ENCODE measurements around the gene CACNA1G.

CACNA1G gene

DNA sequence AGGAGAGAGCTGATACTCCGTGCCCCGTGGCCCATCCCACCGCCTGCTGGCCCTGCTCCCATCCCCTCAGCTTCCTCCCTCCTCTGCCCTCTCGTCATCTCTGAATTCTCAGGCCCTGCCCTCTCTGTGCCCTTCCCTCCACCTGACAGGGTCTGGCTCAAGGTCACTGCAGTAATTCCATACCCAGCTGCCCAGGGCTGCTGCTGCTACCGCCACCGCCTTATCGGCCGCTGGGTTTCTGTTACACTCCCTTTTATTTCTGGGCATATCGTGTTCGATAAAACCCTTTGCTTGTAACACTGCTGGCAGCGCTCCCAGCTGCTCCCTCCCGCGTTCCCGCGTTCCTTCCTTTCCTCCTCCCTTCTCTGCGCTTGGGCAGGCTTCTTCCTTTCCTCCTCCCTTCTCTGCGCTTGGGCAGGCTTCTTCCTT is 26.8 kb upstream of the CACNA1G start:
- no peak for DNase-seq (ENCODE audit: low spot score)

DNA sequence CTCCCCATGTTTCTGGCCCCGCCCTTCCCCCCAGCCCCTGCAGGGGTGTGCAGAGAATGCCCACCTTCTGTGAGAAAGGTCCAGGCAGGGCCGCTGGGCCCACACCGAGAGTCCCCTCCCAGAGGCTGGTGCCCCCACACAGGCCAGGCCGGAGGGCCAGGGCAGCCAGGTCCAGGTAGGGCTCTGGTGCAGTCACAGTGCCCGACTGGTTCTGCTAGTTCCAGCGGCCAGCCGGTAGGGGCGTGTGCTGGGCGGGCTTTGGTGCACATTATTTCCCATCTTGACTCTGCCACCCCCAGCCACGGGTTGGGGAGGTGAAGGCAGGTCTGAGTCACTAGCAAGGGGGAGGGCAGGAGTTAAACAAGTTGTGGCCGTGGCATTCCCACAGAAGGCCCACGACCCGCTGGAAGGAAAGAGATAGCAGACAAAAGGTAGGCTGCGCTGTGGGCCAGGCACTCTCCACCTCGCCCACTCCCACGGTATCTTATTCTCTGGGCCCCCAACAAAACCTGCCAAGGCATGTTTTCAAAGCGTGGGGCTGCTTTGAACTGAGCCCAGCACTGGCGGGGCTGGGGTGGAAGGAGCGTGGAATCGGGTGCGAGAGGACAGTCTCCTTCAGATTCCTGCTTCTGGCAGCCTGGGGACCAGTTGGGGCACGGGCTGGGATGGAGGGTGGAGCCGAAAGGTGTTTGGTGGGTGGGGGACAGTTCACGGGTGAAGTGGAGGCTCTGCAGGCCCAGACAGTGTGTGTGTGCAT is 26.1 kb upstream of the CACNA1G start:
- DNase-seq (ENCODE audit: low spot score), result no peak

DNA sequence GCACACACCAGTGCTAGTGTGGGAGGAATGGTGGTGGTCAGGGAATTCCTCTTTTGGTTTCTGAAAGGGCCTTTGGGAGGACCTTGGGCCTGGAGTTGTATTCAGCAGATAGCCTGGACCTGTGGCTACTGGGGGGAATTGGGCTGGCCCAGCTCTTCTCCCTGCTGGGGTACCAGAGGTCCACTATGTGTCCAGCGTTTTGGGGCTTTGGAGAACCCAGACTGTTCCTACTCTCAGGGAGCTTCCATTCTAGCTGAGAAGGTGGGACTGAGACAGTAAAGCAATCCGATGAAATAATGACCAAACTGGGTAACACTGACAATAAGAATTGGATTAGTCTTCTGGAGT is 25.6 kb upstream of the CACNA1G start:
- no peak for DNase-seq (ENCODE audit: low spot score)

DNA sequence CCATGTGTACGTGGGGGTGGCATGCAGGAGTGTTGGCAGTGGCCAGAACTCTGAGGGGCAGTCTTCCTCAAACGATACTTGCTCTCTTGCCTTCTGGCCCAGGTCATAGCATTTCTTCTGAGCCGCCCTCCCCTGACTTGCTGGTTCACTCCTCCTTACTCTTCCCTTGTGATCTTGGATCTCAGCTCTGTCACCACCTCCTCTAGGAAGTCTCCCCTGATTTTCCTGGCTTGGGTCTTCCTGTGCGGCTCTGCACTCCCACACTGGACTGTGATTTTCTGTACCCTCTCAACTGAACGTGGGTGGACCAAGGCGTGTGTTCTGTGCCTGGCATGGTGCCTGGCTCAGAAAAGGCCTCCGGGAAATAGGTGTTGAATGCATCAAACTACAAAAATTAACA is 25.1 kb upstream of the CACNA1G start:
- no peak for DNase-seq (ENCODE audit: low spot score)

DNA sequence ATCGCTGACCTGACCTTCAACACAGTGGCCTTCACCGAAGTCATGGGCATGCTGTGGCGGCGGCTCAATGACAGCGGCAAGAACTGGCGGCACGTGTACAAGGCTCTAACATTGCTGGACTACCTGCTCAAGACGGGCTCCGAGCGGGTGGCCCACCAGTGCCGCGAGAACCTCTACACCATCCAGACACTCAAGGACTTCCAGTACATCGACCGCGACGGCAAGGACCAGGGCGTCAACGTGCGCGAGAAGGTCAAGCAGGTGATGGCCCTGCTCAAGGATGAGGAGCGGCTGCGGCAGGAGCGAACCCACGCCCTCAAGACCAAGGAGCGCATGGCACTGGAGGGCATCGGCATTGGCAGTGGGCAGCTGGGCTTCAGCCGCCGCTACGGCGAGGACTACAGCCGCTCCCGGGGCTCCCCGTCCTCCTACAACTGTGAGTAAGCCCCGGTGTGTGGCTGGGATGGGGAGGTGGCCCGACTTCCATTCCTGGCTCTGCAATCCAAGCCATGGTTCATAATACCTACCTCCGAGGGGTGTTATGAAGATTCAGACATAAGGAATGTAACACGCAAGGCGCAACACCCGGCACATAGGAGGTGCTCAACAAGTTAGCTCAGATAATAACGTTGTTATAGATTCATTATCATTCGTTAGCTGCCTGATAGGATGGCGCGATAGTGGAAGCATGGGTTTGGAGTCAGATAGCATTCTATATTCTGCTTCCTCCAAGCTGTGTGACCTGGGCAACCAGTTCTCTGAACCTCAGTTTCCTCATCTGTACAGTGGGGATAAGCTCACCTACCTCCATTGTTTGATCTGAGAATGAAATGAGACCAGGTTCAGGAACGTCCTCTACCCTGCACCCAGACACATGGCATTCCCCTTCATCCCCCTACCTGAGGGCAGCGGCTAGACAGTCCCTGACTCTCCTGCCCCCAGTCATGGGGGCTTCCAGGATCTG is 23.6 kb upstream of the CACNA1G start:
- no peak for DNase-seq (ENCODE audit: low spot score)

DNA sequence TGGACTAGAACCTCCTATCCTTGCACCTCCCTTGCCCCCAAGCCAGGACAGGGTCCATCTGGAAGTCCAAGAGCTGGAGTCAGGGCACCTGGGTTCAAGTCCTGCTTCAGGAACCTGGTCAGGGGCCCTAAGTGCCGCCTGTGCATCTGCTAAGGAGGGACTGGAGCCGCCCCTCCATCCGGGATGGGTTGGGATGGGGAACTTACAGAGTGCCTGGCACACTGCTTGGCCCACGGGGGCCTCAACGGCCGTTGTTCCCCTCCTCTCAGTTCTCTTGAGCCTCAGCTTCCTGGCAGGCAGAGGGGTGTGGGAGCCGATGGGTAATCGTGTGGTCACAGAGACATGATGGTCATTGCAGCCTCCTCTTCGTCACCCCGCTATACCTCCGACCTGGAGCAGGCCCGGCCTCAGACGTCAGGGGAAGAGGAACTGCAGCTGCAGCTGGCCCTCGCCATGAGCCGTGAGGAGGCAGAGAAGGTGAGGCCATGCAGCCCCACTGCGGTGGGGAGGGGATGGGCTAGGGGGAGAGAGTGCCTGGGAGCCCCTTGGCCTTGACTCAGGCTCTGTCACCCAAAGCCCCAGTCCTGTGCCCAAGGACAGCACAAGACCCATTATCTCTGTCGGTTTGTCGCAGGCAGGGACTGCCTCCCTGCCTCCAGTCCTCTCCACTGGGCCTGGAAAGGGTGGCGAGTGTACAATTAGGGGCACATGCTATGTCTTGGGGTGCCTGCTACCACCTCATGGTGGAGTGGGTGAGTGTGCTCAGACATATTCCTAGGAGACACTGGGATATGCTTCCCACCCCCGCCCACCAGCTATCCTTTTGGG is 22.6 kb upstream of the CACNA1G start:
- no peak for DNase-seq (ENCODE audit: low spot score)

DNA sequence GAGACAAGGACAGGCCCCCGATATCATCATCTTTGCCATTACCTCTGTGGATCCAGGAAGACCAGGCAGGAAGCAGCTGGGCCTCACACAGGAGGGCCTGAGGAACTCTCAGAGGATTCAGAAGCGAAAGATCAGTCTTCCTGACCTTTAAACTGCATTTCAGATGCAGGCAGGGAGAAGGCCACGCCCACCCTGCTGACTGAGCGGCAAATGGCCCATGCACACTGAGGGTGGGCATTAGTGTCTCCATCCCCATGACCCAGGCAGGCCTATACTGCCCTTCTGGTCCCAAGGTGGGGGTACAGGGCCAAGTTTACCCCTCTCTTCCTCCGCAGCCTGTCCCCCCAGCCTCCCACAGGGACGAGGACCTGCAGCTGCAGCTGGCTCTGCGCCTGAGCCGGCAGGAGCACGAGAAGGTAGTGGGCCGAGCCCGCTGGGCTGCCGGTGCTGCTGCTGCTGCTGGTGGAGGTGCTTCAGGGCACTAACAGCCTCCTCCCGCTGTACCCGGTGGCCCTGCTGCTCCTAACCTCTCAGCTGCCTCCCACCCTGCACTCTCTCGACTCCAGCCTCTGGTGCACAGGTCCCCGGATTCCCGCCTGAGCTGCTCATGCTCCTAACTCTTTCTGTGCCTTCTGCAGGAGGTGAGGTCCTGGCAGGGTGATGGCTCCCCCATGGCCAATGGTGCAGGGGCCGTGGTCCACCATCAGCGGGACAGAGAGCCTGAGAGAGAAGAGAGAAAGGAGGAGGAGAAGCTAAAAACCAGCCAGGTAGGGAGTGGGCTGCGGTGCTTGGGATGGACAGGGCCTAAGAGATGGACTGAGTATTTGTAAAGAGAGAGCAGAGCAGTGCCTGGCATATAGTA is 21.7 kb upstream of the CACNA1G start:
- DNase-seq (ENCODE audit: low spot score), result no peak

DNA sequence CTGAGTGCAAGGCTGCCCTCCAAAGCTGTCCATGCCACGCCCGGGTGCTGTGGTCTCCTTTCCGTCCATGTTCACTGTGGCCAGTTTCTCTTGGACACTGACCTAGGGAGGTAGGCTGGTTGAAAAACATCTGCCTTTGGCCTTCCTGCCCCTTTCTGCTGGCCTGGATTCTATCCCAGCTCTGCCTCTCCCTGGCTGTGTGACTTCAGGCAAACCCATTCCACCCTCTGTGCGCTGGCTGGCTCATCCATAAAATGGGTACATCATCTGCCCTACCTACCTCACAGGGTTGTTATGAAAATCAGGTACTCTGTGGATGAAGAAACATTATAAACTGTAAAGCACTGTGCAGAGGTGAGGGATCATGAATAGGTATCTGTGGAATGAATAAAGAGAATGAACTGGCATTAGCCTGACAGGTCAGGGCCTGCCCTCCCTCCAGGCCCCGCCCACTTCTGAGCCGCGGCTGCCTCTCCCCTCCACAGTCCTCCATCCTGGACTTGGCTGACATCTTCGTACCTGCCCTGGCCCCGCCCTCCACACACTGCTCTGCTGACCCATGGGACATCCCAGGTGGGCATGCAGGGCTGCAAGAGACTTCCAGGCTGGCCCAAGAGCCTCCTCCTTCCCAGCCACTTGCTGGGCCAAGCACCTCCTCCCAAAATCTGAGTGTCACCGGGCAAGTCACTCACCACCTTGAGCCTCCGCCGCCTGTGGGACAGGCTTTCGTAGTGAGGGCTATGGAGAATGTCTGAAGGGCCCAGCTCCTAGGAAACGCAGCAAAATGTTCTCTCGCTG is 20.6 kb upstream of the CACNA1G start:
- no peak for DNase-seq (ENCODE audit: low spot score)

DNA sequence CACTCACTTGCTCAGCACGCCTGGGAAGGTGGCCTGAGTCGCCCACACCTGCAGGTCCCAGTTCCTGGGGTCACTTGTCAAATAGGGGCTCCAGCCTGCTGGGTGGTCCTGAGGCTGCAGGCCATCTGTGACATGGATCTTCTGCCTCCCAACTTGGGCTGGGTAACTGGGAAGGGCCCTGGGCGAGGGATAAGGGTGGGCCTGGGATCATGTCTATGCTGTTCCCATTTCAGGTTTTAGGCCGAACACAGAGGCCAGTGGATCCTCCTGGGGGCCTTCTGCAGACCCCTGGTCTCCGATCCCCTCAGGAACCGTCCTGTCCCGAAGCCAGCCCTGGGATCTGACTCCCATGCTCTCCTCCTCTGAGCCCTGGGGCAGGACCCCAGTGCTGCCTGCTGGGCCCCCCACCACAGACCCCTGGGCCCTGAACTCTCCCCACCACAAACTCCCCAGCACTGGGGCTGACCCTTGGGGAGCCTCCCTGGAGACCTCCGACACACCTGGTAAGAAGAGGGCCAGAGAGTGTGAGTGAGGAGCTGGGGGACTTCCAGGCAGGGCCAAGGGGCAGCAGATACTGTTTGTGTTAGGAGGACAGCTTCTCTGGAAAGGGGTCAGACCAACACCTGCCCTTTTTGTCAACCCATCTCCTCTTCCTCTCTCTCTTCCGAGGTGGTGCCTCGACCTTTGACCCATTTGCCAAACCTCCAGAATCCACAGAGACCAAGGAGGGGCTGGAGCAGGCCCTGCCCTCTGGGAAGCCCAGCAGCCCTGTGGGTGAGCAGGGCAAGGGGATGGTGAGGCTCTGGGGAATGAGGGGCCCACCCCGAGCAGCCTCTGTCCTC is 19.7 kb upstream of the CACNA1G start:
- DNase-seq (ENCODE audit: low spot score), result no peak

DNA sequence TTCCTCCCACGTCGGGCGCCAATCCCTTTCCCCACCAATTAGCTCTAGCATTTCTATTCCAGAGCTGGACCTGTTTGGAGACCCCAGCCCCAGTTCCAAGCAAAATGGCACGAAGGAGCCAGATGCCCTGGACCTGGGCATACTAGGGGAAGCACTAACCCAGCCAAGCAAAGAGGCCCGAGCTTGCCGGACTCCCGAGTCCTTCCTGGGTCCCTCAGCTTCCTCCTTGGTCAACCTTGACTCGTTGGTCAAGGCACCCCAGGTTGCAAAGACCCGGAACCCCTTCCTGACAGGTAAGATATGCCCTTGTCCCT is 19.2 kb upstream of the CACNA1G start:
- no peak for DNase-seq (ENCODE audit: low spot score)

DNA sequence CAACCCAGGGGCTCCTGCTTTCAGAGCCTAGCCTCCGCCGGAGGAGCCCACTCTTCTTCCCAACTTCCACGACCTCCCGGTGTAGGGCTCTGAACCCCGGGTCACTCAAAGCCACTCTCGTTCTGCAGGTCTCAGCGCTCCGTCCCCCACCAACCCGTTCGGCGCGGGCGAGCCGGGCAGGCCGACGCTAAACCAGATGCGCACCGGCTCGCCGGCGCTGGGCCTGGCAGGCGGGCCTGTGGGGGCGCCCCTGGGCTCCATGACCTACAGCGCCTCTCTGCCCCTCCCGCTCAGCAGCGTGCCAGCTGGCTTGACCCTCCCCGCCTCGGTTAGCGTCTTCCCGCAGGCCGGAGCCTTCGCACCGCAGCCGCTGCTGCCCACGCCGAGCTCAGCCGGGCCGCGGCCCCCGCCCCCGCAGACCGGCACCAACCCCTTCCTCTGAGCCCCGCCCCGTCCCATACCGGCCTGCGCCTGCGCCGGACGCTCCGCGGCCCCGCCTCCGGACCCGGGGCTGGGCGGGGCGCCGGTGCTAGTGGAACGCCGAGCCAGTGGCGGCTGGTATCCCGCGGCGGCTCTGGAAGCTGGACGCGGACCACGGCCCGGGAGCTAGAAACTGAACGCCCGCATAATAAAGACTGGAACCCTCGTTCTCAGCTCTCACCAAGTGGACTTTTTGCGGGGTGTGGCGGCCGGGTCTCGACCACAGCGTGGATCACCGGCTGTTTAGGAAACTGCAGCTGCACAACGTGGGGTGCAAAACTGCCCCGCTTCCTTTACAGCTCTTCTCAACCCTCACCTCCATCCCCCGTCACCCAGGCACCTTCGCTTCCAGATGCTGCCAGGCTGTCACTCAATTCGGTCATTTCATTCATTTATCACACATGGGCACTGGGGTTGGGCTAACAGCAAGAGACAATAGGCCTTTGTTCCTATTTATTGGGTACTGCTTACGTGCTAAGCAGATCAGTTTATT is 18.5 kb upstream of the CACNA1G start:
- peak; percentile 84 for DNase-seq (ENCODE audit: low spot score)

DNA sequence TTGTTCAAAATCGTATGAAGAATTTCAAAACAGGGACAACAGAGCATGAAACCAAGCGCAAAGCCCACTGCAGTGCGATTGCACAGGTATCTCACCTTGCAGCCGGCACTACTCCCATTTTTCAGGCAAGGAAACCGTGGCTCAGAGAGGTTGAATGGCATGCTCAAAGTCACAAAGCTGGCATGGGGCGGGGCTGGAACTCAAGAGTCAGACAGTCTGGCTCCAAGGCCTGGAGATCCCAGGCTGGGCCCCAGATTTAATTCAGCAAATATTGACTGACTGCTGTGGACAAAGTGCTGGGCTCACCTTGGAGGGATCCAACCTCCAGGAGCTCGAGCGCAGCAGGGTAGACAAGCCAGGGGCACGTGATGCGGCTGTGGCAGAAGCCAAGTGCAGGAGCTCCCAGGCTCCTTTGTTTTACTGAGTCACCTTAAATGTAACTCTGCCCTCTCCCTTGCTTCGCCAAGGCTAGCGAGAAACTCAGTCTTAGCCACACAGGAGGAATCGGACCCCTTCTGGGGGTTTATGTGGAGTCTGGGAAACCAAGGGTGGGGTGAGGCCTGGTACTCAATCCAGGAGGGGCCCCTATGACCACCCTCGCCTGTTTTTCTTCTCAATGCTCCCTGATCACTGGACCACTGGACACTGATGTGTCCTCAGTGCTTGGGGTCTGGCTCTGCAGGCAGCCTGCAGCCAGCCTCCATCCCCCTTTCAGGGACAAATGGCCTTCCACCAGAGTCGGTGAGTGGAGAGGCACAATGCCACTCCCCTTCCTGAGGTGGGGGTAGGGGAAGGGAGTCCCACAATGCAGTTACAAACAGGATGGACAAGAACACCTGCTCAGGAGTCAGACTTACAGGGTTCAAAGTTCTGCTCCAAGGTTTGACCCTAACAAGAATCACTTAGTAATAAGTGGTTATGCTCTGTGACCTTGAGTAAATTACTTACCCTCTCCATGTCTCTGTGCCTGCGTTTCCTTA is 17.4 kb upstream of the CACNA1G start:
- no peak for DNase-seq (ENCODE audit: low spot score)

DNA sequence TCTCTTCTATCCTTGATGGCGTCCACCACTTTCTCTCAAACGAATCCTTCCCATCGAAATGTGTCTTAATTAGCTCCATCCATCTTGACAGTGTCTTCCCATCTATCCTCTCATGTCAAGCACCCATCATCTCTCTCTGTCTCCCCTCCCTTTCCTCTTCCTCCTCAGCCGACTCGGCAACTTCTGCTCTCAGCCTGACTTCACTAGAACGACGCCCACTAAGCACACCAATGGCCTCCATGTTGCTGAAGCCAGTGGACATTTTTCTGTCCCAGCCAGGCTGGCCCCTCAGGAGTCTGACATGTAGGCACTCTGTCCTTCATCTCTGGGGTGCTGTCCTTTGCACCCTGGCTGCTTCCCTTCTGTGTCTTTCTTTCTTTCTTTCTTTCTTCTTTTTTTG is 16.0 kb upstream of the CACNA1G start:
- DNase-seq (ENCODE audit: low spot score), result no peak

DNA sequence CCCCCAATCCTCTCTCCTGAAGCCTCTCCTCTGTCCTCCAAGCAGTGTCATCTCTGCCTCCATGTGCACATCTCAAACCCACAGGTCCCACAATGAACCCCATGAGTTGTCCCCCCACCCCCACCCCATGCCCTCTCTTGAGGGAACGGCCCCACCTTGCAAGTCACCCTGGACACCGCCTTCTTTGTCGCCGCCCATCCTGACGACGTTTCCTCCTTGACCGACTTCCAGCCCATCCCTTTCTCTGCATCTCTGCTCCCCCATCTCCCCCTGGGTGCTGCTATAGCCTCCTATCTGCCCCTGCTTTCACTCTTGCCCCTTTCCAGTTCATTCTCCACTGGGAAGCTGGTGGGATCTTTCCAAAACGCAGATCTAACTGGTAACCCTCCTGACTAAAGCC is 15.2 kb upstream of the CACNA1G start:
- DNase-seq (ENCODE audit: low spot score), result no peak

DNA sequence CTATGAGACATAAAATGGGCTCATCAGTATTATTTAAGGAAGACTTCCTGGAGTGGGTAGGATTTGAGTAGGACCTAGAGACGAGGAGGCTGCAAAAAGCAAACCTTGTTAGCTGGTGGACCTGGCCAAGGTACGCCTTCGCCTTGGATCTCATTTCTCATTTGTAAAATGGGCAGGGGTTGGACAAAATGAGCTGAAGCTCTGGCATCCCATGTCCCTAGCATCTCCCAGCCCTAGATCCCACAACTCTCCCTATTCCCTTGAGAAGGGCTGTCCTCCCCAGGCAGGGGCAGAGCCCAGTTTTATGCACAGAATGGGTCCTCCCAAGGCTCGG is 13.8 kb upstream of the CACNA1G start:
- no peak for DNase-seq (ENCODE audit: low spot score)

DNA sequence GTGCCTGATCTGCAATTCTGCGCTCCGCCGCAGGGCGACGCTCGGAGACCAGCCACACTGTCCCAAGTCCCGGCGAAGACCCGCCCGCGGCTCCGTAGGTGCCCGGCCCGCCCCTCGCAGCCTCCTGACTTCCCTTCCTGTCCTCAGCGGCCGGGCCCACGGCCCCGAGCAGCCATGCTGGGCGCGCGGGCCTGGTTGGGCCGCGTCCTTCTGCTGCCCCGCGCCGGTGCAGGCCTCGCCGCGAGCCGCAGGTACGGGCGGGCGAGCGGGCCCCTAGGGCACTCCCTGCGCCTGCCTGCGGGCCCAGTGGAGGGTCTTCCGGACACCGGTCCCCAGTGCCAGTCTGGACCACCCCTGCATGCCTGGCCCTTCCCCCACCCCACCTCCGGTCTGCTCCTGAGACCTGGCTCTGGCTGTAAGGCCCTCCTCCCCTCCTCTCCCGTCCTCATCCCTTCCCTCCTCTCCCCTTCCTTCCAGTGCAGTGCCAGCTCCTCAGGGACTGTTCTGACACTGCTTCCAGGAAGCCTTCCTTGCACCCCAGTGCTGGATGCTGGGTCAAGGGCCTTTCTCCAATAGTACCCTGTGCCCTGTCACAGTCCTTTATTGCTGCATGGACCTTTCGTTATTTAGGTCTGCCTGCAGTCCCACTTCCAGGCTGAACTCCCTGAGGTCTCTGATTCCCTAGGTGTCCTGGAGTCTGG is 13.3 kb upstream of the CACNA1G start, which contains the start of gene SPATA20:
Gene SPATA20, plus strand, starts transcription at position 140 of the 701 bp plus-strand sequence. Its CDS starts 35 bp downstream, at position 175.
- peak; percentile 73 for DNase-seq (ENCODE audit: low spot score)

DNA sequence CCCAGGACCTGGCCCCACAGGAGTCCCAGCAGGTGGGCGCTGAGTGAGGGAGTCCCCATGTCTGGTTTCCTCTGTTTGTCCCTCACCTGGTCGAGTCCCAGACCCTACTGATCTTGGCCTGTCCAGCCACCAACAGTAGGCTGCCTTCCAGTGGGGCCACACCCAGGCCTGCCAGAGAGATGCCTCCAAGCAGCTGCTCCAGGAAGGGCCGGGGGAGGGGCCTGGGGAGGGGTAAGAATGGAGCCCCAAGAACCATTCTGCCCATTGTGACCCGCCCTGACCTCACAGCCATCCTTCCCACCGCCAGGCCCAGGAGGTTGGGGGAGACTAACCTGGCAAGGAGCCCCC is 12.8 kb upstream of the CACNA1G start:
- no peak for DNase-seq (ENCODE audit: low spot score)

Data from putamen (tissue), 1 donor.